C4-2B (cell line): ENCODE results near the gene FUBP3.

Experiments used
- ZFX ChIP-seq: fragments of 450-650 bp; IDR thresholded peaks from 2 replicates; pipeline ENCODE4 v1.6.1; 2017
- TF ChIP-seq, protein P1 (sequence below): fragments of 450-650 bp; conservative IDR thresholded peaks from 2 replicates; pipeline ENCODE4 v1.5.1; 2017; ENCODE audit warnings: mild to moderate bottlenecking

GRCh38 chr9:130629443-130630070 lies 50.2 kb downstream of the FUBP3 start:
- TF ChIP-seq, protein P1, sequence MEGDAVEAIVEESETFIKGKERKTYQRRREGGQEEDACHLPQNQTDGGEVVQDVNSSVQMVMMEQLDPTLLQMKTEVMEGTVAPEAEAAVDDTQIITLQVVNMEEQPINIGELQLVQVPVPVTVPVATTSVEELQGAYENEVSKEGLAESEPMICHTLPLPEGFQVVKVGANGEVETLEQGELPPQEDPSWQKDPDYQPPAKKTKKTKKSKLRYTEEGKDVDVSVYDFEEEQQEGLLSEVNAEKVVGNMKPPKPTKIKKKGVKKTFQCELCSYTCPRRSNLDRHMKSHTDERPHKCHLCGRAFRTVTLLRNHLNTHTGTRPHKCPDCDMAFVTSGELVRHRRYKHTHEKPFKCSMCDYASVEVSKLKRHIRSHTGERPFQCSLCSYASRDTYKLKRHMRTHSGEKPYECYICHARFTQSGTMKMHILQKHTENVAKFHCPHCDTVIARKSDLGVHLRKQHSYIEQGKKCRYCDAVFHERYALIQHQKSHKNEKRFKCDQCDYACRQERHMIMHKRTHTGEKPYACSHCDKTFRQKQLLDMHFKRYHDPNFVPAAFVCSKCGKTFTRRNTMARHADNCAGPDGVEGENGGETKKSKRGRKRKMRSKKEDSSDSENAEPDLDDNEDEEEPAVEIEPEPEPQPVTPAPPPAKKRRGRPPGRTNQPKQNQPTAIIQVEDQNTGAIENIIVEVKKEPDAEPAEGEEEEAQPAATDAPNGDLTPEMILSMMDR, result no peak
- TF ChIP-seq ZFX, result no peak
